ENCODE measurements around the gene SYNE2. TPM values are rescaled to one million over a fixed set of nuclear protein-coding genes. Genes with fewer than 3 reads are reported as not detected.

The SYNE2 gene
- total RNA-seq, 1 donor from 2014 or later = 5.7 TPM

DNA sequence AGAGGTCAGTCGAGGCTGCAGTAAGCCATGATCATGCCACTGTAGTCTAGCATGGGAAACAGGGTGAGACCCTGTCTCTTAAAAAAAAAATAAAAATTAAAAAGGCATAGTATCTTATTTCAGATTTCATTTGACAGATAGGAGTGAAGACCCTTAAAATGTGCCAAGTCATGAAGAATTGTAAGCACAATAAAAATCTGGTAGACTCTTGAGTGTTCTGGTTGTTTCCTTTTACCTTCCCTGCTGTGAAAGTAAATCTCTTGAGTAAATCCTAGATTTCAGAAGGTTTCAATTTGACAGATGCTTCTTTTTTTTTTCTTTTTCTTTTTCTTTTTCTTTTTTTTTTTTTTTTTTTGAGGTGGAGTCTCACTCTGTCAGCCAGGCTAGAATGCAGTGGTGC lies 332.4 kb downstream of the SYNE2 start:
- Mint-ChIP-seq H3K27me3 (ENCODE audit: low read depth, unreplicated experiment) (peaks cover 3% of the 10 kb centered on the region), H3K4me1 (ENCODE audit: low read depth, unreplicated experiment) (no peaks in the 10 kb centered on the region), H3K4me3 (ENCODE audit: unreplicated experiment) (no peak overlapping the region), H3K27ac (ENCODE audit: unreplicated experiment) (no peak overlapping the region), H3K36me3 (ENCODE audit: low read depth, unreplicated experiment) (no peaks in the 10 kb centered on the region), H3K9me3 (ENCODE audit: unreplicated experiment) (peaks cover 3% of the 10 kb centered on the region)
- Histone ChIP-seq H4K20me1 (ENCODE audit: insufficient read depth, low read length) (no peaks in the 10 kb centered on the region), H3K4me2 (ENCODE audit: low read length) (no peak overlapping the region), H3K9ac (ENCODE audit: low read length) (no peak overlapping the region), H3K36me3 (ENCODE audit: insufficient read depth, low read length) (no peaks in the 10 kb centered on the region), H3K27ac (ENCODE audit: low read depth, low read length) (no peak overlapping the region), H3K9me3 (ENCODE audit: insufficient read depth, low read depth, low read length) (no peaks in the 10 kb centered on the region), H3K27me3 (ENCODE audit: insufficient read depth, low read length) (no peaks in the 10 kb centered on the region), H2AFZ (ENCODE audit: low read depth, low read length) (no peak overlapping the region), H3K4me1 (ENCODE audit: insufficient read depth, low read length) (no peaks in the 10 kb centered on the region), H3K4me3 (ENCODE audit: insufficient read depth, low read depth, low read length) (no peak overlapping the region), H3K79me2 (ENCODE audit: insufficient read depth, low read length) (no peaks in the 10 kb centered on the region)
- FAIRE-seq = no peak
- TF ChIP-seq EZH2 (IDR thresholded peaks at IDR 0.05; ENCODE audit: insufficient read depth, low read length) = no peak
- TF ChIP-seq, protein P1, sequence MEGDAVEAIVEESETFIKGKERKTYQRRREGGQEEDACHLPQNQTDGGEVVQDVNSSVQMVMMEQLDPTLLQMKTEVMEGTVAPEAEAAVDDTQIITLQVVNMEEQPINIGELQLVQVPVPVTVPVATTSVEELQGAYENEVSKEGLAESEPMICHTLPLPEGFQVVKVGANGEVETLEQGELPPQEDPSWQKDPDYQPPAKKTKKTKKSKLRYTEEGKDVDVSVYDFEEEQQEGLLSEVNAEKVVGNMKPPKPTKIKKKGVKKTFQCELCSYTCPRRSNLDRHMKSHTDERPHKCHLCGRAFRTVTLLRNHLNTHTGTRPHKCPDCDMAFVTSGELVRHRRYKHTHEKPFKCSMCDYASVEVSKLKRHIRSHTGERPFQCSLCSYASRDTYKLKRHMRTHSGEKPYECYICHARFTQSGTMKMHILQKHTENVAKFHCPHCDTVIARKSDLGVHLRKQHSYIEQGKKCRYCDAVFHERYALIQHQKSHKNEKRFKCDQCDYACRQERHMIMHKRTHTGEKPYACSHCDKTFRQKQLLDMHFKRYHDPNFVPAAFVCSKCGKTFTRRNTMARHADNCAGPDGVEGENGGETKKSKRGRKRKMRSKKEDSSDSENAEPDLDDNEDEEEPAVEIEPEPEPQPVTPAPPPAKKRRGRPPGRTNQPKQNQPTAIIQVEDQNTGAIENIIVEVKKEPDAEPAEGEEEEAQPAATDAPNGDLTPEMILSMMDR (IDR thresholded peaks at IDR 0.05; ENCODE audit: insufficient read depth, low read depth, low read length) = no peak
- DNase-seq (ENCODE audit: low read depth) = no peak

DNA sequence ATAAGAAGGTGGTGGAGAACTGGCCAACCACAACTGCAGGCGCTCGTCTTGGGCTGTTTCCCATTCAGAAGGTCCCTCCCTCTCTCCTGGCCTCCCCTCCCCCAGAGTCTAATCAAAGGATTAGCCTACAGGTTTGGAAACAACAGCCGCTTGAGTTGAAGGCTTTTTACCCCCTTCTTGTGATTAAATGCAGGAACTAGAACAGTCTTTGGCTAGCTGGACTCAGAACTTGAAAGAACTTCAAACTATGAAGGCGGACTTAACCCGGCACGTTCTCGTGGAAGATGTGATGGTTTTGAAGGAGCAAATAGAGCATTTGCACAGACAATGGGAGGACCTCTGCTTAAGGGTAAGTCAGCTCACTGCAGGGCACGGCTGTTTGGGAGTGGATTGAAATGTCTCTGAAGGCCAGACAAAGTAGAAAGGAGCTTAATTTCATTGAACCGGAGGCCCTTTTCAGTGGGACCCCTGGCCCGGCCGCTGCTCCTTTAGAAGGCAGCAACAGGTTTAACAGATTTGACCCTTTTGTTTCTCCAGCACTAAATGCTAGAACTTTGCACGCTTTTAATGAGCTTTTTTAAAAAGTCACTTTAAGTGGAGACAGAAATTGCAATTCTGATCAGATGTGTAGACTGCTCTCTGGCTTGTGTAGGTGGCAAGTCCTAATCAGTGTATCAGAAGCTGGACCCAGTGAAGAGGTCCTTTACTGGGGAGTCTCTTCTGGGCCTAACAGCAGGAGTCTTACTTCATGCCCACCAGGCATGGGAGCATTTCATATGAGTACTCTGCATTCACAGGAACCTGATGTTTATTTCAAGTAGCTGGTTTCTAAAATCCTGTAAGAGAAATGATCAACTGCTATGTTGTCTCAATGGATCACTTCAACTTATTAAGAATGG lies 333.7 kb downstream of the SYNE2 start:
- no peak for FAIRE-seq
- DNase-seq (ENCODE audit: low read depth) = no peak
- H3K9me3 ChIP-seq (ENCODE audit: insufficient read depth, low read depth, low read length) = no peaks in the 10 kb centered on the region
- no peak overlapping the region for H3K4me3 Mint-ChIP-seq (ENCODE audit: unreplicated experiment)
- no peaks in the 10 kb centered on the region for H3K36me3 Mint-ChIP-seq (ENCODE audit: low read depth, unreplicated experiment)
- no peaks in the 10 kb centered on the region for H4K20me1 ChIP-seq (ENCODE audit: insufficient read depth, low read length)
- H3K4me1 ChIP-seq (ENCODE audit: insufficient read depth, low read length) = no peaks in the 10 kb centered on the region
- no peak overlapping the region for H3K4me3 ChIP-seq (ENCODE audit: insufficient read depth, low read depth, low read length)
- no peak overlapping the region for H3K27ac Mint-ChIP-seq (ENCODE audit: unreplicated experiment)
- no peaks in the 10 kb centered on the region for H3K36me3 ChIP-seq (ENCODE audit: insufficient read depth, low read length)
- H3K27me3 Mint-ChIP-seq (ENCODE audit: low read depth, unreplicated experiment) = peaks cover 3% of the 10 kb centered on the region
- no peak overlapping the region for H2AFZ ChIP-seq (ENCODE audit: low read depth, low read length)
- H3K27ac ChIP-seq (ENCODE audit: low read depth, low read length) = no peak overlapping the region
- H3K79me2 ChIP-seq (ENCODE audit: insufficient read depth, low read length) = no peaks in the 10 kb centered on the region
- no peak for TF ChIP-seq EZH2 (IDR thresholded peaks at IDR 0.05; ENCODE audit: insufficient read depth, low read length)
- TF ChIP-seq, protein P1 (IDR thresholded peaks at IDR 0.05; ENCODE audit: insufficient read depth, low read depth, low read length) = no peak
- H3K27me3 ChIP-seq (ENCODE audit: insufficient read depth, low read length) = no peaks in the 10 kb centered on the region
- H3K9ac ChIP-seq (ENCODE audit: low read length) = no peak overlapping the region
- H3K9me3 Mint-ChIP-seq (ENCODE audit: unreplicated experiment) = peaks cover 3% of the 10 kb centered on the region
- H3K4me2 ChIP-seq (ENCODE audit: low read length) = no peak overlapping the region
- no peaks in the 10 kb centered on the region for H3K4me1 Mint-ChIP-seq (ENCODE audit: low read depth, unreplicated experiment)

DNA sequence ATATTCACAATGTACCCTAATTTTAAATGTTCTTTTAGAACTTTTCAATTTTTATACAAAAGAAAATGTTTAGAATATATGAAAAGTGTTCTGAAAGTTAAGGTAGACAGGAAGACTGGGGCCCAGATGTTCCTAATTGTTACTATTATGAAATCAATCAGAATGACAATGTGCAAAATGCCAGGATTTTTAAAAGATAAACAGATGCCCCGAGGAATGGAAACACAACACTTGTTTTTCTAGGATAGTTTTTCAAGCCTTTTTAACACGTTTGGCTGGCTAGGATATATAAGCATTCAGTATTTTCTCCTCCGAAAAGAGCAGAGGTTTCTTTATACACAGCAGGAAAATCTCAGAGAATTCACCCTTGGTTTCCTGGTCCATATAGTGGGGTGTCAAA lies 334.5 kb downstream of the SYNE2 start:
- TF ChIP-seq, protein P1 (IDR thresholded peaks at IDR 0.05; ENCODE audit: insufficient read depth, low read depth, low read length) = no peak
- H3K9me3 ChIP-seq (ENCODE audit: insufficient read depth, low read depth, low read length) = no peaks in the 10 kb centered on the region
- Mint-ChIP-seq H3K4me3 (ENCODE audit: unreplicated experiment) (no peak overlapping the region), H3K36me3 (ENCODE audit: low read depth, unreplicated experiment) (no peaks in the 10 kb centered on the region), H3K27me3 (ENCODE audit: low read depth, unreplicated experiment) (peaks cover 3% of the 10 kb centered on the region), H3K9me3 (ENCODE audit: unreplicated experiment) (peaks cover 3% of the 10 kb centered on the region), H3K27ac (ENCODE audit: unreplicated experiment) (no peak overlapping the region), H3K4me1 (ENCODE audit: low read depth, unreplicated experiment) (peaks cover 5% of the 10 kb centered on the region)
- H3K36me3 ChIP-seq (ENCODE audit: insufficient read depth, low read length) = no peaks in the 10 kb centered on the region
- no peak overlapping the region for H3K27ac ChIP-seq (ENCODE audit: low read depth, low read length)
- H3K79me2 ChIP-seq (ENCODE audit: insufficient read depth, low read length) = no peaks in the 10 kb centered on the region
- H3K4me1 ChIP-seq (ENCODE audit: insufficient read depth, low read length) = peaks cover 4% of the 10 kb centered on the region
- FAIRE-seq (no peak), DNase-seq (ENCODE audit: low read depth) (no peak)
- no peaks in the 10 kb centered on the region for H4K20me1 ChIP-seq (ENCODE audit: insufficient read depth, low read length)
- no peak overlapping the region for H2AFZ ChIP-seq (ENCODE audit: low read depth, low read length)
- no peaks in the 10 kb centered on the region for H3K27me3 ChIP-seq (ENCODE audit: insufficient read depth, low read length)
- H3K4me3 ChIP-seq (ENCODE audit: insufficient read depth, low read depth, low read length) = no peak overlapping the region
- H3K4me2 ChIP-seq (ENCODE audit: low read length) = no peak overlapping the region
- H3K9ac ChIP-seq (ENCODE audit: low read length) = no peak overlapping the region

All from astrocyte (in vitro differentiated cells and primary cell).